GM20000 (cell line): ENCODE data around the gene STRA8.
A peak's percentile ranks its signal among the peaks of the same experiment; 100 is the strongest.

ENCODE experiments used
- DNase-seq: peaks from one replicate; pipeline ENCODE4 v3.0.0; 2012; ENCODE audit warnings: low spot score
- TF ChIP-seq, protein P1 (sequence below): IDR thresholded peaks from 2 replicates; pipeline ENCODE4 v1.5.1; 2012; ENCODE audit warnings: mild to moderate bottlenecking, control low read depth; ENCODE audit errors: extremely low read depth, missing control alignments

STRA8 gene

DNA sequence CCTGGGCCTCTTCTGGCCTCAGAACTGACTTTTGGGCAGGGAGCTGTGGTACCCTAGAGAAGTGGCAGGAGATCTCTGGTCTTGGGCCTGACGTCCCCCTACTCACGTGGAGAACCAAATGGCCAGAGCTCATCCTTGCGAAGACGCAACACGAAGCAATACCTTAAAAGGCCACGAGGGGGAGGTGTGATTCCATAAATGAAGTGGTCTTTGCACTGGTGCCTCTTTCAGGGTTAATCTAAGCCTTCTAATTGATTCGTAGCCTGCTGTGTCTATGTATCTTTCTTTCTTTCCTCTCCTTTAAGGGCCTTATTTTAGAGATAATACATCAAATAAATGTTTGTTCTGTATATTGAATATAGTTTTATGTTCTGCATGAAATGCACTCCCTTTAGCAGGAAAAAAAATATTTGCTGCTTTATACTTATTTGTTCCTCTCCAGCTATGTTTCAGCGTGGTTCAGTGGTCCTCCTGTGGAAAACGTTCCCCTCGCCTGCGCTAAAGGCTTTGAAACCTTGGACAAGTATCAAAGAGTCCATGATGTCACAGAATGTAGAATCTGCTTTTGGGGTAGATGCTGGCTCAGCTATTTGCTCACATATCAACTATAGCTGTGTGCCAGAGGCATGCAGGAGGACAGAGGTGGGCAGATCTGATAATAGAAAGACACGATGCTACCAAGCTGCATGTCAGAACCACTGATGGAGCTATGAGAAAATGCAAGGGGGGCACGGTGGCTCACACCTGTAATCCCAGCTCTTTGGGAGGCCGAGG is 41.0 kb downstream of the STRA8 start:
- TF ChIP-seq, protein P1, sequence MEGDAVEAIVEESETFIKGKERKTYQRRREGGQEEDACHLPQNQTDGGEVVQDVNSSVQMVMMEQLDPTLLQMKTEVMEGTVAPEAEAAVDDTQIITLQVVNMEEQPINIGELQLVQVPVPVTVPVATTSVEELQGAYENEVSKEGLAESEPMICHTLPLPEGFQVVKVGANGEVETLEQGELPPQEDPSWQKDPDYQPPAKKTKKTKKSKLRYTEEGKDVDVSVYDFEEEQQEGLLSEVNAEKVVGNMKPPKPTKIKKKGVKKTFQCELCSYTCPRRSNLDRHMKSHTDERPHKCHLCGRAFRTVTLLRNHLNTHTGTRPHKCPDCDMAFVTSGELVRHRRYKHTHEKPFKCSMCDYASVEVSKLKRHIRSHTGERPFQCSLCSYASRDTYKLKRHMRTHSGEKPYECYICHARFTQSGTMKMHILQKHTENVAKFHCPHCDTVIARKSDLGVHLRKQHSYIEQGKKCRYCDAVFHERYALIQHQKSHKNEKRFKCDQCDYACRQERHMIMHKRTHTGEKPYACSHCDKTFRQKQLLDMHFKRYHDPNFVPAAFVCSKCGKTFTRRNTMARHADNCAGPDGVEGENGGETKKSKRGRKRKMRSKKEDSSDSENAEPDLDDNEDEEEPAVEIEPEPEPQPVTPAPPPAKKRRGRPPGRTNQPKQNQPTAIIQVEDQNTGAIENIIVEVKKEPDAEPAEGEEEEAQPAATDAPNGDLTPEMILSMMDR = peak; percentile 33
- peak; percentile 80 for DNase-seq

DNA sequence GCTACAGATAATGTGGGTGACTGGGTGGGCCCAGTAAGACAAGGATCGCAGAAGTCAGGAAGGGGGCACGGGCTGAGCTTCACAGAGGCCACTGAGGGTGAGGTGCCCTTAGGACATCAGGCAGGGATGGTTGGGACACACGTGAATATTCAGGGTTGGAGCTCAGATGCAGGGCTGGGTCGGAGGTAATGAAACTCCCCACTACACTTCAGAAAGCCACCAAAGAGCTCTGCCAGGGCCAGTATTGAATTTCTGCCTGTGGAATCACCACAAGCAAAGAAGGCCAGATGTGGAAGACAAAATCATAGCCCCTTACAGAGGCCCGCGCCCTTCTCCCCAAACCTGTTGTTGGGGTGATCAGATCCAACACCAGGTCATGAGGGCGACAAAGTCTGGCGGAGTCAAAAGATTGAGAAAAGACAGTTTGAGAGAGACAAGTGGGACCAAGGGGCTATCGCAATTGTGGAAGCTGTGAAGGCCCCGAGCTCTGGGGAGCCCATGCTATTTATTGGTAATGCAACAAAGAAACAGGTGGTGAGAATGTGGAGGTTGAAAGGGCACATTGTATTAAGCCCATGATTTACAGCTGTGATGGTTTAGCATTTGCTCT is 42.4 kb downstream of the STRA8 start:
- TF ChIP-seq, protein P1 = no peak
- DNase-seq = no peak

DNA sequence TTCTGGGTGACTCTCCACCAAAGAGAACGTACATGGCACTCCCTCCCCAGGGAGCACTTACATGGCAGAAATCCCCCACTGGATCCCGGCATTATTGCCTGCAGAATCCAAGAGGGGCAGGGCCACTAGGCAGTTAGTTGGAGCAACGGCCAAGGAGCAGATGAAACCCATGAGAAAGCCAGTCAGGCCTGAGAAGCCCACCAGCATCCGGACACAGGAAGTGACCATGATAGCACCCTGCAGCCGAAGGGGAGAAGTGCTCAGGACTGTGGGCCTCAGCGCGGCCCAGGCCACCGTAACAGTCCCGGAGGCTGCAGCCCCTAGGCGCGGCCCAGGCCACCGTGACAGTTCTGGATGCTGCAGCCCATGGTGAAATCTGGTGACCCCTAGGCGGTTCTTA is 43.5 kb downstream of the STRA8 start:
- TF ChIP-seq, protein P1 = no peak
- no peak for DNase-seq

DNA sequence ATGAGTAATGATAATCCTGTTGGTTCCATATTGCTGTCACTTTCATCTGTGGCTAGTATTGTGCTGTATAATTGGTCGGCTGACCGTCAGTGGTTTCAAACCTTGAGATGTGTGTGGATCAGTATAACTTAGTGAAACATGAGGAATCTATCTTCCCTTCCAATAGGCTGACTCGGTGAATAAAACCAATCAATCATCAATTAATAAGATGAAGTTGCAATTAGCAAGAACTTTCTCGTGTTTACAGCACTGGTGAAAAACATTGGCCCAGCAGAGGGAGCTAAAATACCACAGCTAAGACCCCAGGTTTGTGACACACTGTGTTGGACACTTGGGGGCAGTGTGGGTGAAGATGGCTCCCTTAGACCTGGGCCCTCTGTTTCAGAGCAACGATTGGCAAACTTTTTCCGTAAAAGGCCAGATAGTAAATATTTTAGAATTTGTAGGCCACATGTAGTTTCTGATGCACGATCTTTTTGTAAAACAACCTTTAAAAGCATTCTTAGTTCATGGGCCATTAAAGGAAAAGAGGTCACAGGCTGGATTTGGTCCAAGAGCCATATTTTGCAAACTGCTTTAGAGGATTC is 47.8 kb downstream of the STRA8 start:
- TF ChIP-seq, protein P1 = peak; percentile 95
- peak; percentile 86 for DNase-seq

DNA sequence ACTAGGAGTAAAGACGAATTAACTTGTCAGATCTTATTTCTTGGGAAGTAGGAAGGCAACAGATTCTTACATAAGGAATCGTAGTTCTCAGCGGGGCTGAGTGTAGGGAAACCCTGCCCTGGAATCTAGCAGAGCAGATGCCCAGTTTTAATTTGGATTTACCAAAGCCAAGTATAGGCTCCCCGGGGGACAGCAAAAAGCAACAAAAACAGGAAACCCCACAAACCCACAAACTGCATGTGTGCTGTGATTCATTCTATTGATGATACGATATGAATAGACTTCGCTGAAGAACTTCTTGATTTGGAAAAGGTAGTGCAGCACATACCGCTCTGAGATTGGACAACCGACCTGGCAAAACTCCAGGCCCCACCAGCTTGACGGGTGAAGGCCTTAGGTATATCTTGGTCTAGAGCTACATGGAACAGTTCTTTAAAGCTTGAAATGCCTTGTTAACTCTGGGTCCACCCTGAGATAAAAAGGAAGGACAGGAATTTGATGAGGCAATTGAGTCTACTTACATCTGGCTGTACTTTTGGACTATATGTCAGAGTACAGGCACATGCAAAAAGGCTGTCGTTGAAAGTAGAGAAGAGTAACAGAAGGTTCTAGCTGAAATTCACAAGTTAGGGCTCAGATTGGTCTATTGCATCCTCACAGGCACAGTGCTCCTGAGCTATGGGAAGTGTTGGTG is 49.1 kb downstream of the STRA8 start:
- TF ChIP-seq, protein P1 = no peak
- no peak for DNase-seq

DNA sequence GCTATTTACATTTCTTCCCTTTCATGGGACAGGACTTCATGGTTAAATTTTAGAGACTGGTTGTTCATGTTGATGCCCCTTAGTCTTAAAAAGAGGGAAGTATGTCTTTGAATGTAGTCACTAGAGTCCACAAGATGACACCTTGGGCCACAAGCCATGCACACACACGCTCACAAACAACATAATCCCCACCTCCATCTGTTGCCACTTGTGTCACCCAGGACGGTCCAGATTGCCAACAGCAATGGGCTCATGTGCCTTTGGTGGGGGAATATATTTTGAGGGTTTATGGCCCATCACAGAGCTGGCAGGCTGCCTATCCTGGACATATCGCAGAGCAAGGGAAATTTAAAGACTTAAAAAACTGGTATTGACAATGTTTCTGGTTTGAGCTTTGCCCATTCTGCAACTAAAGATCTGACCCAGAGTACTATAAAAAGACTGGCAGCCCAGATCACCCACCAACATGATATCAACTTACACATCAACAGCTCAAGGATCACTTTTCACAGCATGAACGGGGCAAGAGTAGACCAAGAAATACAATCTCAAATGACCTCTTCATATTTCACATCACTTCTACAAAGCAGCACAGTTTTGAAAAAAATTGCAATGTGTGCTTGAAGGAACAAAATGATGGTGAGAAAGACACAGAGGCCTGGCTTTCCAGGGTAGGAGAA is 50.5 kb downstream of the STRA8 start:
- no peak for DNase-seq
- TF ChIP-seq, protein P1 = no peak
